Stimulated activated CD8-positive, alpha-beta memory T cell treated with anti-CD3 and anti-CD28 coated beads, Interleukin-12 subunit alpha, Interleukin-12 subunit beta, amount 100 ng/mL, for 24 hours (primary cell): ENCODE results near the gene EDARADD.
"Not testable (repeated sequence)": the region's sequence is repeated elsewhere in the genome, so short reads cannot be mapped to it uniquely, and the experiment has no call there.

Source experiments
- DNase-seq: peaks from one replicate; pipeline ENCODE4 v3.0.0-alpha.2; 2020; ENCODE audit errors: extremely low read depth

EDARADD gene

DNA sequence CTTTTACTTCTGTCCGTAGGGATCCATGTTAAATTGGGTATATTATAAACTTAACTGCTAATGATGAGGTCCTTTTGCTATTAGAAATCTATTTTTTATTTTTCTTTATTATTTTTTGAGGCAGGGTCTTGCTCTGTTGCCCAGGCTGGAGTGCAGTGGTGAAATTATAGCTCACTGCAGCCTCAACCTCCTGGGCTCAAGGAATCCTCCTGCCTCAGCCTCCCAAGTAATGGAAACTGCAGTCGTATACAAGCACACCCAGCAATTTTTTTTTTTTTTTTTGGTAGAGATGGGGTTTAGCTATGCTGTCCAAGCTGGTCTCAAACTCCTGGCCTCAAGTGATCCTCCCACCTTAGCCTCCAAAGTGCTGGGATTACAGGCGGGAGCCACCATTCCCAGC, 95.1 kb downstream of the EDARADD start:
- DNase-seq: not testable (repeated sequence)

- no peak for DNase-seq
Observed at GRCh38 chr1:236489710-236490377, 95.8 kb downstream of the EDARADD start.

DNA sequence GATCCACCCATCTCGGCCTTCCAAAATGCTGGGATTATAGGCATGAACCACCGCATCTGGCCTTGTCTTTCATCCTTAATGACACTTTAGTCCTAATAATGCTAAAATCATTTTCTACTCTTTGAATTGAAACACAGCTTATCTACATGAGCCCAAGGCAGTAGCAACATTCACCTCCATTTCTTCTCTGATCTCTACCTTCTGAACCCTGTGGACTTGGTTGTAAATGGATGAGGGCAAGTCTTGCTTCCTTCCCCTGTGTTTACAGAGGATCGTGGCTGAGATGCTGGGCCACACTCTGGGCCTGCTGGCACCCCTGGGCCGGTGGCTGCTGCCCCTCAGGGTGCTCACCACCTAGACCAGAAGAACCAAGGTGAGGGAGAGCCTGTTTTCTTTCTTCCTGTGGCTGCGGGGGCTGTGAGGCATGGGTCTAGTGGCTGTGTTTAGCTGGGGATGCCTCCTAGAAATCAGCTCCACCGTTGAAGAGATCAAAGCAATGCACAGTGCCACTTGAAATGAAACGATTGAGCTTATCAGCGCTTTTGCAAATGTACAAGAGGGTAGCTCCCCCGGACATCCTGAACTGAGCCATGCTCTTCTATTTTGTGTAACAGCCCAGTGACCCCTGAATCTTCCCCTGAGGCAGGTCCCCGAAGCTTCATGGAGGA, 97.5 kb downstream of the EDARADD start:
- no peak for DNase-seq

DNA sequence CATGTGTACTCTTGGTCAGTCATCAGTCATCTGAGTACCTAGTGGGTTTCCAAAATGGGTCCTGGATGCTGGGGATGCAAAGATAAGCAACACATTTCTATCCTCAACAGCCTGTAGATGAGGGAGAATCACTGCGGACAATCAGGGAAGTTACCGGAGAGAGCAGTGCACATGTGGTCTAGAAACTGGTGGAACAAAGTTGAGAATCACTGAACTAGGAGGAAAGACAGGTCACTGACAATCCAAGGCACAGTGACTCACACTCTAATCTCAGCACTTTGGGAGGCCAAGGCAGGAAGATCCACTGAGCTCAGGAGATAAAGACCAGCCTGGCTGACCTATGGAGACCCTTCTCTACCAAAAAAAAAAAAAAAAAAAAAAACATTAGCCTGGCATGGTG, 98.3 kb downstream of the EDARADD start:
- no peak for DNase-seq

DNA sequence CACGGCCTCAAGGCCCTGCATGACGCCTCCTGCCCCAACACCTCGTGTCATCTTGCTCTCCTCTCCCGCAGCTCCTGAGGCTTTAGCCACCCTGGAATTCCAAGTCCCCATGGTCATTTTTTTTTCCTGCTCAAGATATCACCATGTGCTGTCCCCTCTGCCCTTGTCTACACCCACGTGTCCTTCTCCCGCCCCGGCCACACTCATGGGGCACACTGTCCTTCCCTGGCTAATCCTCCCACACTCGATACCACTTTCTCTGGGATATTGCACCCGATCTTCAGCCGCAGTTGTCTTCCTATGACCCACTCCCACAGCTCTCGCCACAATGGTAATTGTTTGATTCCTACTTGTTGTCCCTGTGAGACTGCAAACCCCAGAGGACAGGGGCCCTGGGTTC, 100.0 kb downstream of the EDARADD start:
- no peak for DNase-seq

DNA sequence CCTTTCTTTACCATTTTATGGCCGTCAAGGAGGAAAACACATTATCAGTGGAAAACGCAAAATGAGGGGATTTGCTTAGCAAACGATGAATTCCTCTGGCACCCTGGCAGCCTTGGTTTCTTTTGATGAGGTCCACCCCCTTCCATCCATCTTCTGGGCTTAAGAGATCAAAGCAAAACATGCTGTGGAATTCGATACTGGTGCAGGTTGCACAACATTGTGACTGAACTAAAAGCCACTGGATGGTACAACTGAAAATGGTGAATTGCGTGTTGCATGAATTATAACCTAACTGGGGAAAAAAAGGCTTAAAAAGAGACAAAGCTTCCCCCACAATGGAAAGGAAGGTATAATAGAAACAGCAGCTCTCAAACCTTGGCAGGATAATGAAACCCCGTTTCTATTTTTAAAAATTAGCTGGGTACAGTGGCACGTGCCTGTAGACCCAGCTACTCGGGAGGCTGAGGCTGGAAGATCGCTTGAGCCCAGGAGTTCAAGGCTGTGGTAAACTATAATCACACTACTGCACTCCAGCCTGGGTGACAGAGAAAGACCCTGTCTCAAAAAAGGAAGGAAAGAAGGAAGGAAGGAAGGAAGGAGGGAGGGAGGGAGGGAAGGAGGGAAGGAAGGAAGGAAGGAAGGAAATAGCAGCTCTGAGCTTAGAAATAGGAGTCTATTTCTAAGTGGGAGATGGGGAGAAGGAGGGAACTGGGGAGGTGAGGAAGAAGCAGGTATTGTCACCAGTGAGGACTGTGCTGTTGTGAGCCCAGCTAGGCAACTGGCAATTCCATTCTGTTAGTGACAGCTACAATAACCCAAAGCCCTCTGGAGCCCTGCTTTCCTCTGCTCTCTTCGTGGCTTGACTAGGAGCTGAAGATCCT, 100.7 kb downstream of the EDARADD start:
- no peak for DNase-seq

DNA sequence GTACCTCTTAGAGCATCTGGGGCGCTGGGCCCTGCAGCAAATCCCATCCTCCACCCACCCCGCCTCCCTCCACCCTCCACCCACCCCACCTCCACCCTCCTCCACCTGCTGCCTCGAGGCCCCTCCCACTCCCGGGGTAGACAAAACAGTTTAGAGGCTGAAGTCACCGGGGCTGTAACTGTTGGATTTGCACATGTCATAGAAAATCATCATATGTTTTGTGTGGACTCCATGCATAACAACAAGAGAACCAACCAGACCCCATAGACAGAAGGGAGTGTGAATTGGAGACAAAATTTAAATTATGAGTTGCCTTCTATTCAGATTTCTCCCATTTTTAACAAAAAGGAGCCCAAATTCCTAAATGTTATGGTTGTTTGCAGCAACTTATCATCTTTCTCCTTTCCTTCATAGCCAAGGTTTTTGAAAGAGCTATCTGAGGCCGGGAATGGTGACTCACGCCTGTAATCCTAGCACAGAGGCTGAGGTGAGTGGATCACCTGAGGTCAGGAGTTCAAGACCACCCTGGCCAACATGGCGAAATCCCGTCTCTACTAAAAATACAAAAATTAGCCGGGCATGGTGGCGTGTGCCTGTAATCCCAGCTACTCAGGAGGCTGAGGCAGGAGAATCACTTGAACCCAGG, 101.5 kb downstream of the EDARADD start:
- no peak for DNase-seq

GRCh38 chr1:236497908-236498307, 103.8 kb downstream of the EDARADD start:
- DNase-seq: no peak

DNA sequence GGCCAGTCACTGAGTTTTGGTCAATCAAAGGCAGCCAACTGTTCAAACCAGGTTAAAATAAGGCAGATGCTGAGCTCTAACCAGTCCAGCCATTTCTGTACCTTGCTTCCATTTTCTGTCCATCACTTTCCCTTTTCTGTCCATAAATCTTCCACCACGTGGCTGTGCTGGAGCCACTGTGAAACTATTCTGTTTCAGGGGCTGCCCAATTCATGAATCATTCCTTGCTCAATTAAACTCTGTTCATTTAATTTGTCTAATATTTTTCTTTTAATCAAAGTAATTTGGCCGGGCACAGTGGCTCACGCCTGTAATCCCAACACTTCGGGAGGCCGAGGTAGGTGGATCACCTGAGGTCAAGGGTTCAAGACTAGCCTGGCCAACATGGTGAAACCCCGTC, 107.0 kb downstream of the EDARADD start:
- DNase-seq: no peak

DNA sequence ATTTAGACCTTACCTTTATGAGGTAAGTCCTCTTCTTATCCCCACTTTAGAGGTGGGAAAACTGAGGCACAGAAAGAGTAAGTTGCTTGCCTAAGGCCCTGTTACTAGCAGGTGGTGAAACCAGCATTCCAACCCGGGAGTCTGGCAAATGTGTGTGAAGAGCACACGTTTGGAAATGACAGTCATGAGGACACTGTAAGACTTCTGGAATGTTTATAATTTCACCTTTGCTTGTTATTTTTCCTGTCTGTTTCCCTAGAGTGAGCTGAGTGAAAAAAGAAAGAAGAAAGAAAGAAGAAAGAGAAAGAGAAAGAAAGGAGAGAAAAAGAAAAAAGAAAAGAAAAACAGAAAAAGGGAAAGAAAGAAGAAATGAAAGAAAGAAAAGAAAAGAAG, 108.5 kb downstream of the EDARADD start:
- DNase-seq: no peak

GRCh38 chr1:236502972-236503639, 109.0 kb downstream of the EDARADD start:
- no peak for DNase-seq

- not testable (repeated sequence) for DNase-seq
Observed at GRCh38 chr1:236504338-236504737, 110.3 kb downstream of the EDARADD start.

DNA sequence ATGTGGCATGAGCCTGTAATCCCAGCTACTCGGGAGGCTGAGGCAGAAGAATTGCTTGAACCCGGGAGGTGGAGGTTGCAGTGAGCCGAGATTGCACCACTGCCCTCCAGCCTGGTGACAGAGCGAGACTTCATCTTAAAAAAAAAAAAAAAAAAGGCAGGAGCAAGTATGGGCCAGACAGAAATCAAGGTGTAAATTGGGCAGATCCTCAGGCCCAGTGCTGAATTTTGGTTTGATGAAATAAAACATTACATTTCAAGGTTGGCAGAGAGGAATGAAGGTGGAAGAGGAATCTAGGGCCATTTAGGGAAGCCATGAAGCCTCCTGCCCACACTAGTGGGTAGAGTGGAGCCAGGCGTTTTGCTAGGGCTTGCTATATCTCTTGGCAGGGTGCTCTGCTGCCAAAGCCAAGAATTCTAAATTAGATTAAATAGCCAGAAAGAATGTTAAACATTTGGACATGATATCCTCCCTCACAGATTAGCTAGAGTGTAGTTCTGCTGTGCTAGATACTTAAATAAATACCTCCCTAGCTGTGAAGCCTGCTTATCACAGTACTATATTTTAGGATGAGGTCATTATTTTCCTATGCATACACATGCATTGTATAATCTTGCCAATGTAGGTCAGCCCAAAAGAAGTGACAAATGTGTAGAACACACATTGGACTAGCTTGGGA, 113.1 kb downstream of the EDARADD start:
- DNase-seq: no peak

- no peak for DNase-seq
Observed at GRCh38 chr1:236508593-236509027, 114.5 kb downstream of the EDARADD start.

DNA sequence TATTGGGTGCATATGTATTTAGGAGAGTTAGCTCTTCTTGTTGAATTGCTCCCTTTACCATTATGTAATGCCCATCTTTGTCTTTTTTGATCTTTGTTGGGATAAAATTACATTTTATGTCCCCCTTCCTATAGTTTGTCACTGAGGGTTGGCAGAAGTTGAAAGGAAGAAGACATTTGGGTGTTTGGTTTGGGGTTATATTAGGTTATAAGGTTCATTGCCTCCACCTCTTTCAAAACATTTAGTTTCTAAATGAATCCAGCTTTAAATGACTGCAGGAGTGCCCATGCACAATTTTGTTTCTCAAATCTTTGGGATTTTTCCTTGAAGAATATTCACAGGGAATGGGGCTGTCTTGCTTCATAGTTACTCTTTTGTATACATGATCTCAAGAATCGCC, 115.1 kb downstream of the EDARADD start:
- no peak for DNase-seq

GRCh38 chr1:236509647-236510401, 115.7 kb downstream of the EDARADD start:
- DNase-seq: no peak

GRCh38 chr1:236511735-236512418, 117.8 kb downstream of the EDARADD start:
- DNase-seq: no peak

DNA sequence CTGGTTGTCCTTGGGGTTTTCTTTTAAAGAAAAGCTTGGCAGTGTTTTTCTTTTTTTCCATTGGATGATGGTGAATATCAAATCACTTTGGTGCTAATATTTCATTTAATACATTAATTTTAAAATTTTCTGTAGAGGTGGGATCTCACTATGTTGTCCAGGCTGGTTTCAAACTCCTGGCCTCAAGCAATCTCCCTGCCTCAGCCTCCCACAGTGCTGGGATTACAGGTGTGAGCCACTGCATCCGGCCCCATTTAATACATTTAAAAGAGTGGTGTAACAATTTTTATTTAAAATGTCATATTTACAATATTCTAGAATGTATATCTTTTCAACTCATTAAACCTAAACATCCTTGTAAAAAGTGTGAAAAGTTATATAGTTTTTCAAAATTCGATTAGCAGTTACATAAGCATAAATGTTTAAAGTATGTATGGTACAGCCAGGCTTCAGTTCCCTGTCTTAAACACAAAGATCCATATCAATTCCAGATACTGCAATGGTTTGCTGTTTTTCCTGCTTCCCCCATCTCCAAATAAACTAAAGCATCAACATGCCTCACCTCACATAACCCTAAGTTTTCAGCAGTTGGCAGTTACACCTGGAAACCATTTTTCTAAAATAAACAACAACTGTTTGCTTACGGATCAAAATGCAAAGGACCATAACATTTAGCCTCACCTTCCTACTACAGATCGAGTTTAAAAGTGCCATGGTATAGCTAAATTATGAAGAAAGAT, 120.8 kb downstream of the EDARADD start:
- no peak for DNase-seq

DNA sequence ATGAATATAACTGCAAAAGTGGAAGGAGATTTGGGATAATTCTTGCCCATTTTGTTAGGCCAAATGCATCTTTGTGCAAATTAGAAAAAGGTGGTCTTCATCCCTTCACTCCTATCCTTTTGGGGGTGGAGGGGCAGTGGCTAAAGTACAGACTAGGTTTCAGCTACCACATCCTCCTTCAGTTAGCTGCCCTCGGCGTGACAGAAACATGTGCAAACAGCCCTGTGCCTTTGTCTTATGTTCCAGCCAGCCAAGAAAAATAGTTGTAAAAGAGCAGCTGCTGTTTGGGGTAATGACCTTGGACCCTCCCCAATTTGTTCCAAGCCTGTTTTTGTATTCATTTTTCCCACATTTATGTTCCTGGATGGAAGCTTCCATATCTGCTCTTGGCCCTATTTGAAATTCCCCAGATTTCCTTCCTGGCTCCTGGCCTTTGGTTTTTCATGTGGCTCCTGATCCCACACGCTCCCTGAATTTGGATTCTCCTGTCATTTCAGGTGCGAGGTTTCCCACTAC, 121.4 kb downstream of the EDARADD start:
- no peak for DNase-seq
